Right lobe of liver (tissue), 6 donors: Measurements from ENCODE around the gene EHD1. TPM values are rescaled to one million over a fixed set of nuclear protein-coding genes. Genes with fewer than 3 reads are reported as not detected.

Source experiments
- ATAC-seq, 4 donors: fragments of 200-7000 bp; cut with Tn5 transposase; one replicate each; pipeline ENCODE4 v1.9.1; 2020; ENCODE audit warnings: mild to moderate bottlenecking in 4 of 4, moderate library complexity in 4 of 4
- DNase-seq, 3 donors: peaks; one replicate each; pipeline ENCODE4 v3.0.0-alpha.2; 2020
- H3K27ac ChIP-seq, 3 donors: fragments of 200-600 bp; one replicate each; pipeline ENCODE4 v1.8.0; 2022
- H3K27me3 ChIP-seq, 2 donors: fragments of 200-600 bp; one replicate each; pipeline ENCODE4 v1.8.0; 2022
- H3K36me3 ChIP-seq, 4 donors: fragments of 200-600 bp; sonication (generic) in 1 of 4; one replicate each; pipeline versions ENCODE4 v1.5.1 to v1.8.0; 2017 to 2022; ENCODE audit warnings: control low read depth in 1 of 4
- H3K4me1 ChIP-seq, 4 donors: fragments of 200-600 bp; sonication (generic) in 1 of 4; one replicate each; pipeline versions ENCODE4 v1.5.1 to v1.8.0; 2017 to 2022; ENCODE audit warnings: control low read depth in 1 of 4
- H3K4me3 ChIP-seq, 3 donors: fragments of 200-600 bp; one replicate each; pipeline ENCODE4 v1.8.0; 2022
- H3K9me3 ChIP-seq, 4 donors: fragments of 200-600 bp; sonication (generic) in 1 of 4; one replicate each; pipeline versions ENCODE4 v1.5.1 to v1.8.0; 2017 to 2022; ENCODE audit warnings: control low read depth in 1 of 4
- POLR2A ChIP-seq: fragments of 450-650 bp; IDR thresholded peaks from one replicate; pipeline ENCODE4 v1.6.1; 2017; ENCODE audit warnings: antibody characterized with exemption, mild to moderate bottlenecking
- WGBS: methylation state at CpG from one replicate; pipeline ENCODE4 v1.1.6; 2018; ENCODE audit warnings: low coverage, low lambda C conversion rate; ENCODE audit not compliant: insufficient coverage; ENCODE audit errors: missing lambda C conversion rate; 5-methylcytosine and 5-hydroxymethylcytosine counted together
- intact Hi-C, 2 donors: fragments of 100-400 bp; cut with DNase I; formaldehyde crosslinking; loops; one replicate each; pipeline versions ENCODE4 v1.11.2 to v1.14.1; 2022
- total RNA-seq, 6 experiments: library from RNA; depleted of rRNA in 2 of 6; stranded (reverse); fragments of >200 nt in 2 of 6; fragmentation: NEBNext Ultra II Directional in 3 of 6; extraction: Animal tissue kit (Norgen Biotek cat#: 25700) in 3 of 6; gene quantifications; one replicate each; pipeline versions ENCODE4 v1.1.0 to v1.2.4, GENCODE V29; 2016 to 2023
- TF ChIP-seq, protein P1 (sequence below), 4 donors: fragments of 200-600 bp in 3 of 4; fragments of 450-650 bp in 1 of 4; IDR thresholded peaks; one replicate each; pipeline versions ENCODE4 v1.5.1 to v1.8.0; 2016 to 2022; ENCODE audit warnings: antibody characterized with exemption in 4 of 4, mild to moderate bottlenecking in 2 of 4
- donor health status: DM: no; HTN: yes; CAD: no.
- donor health status: DM: no; HTN: no; CAD: no.
- donor health status: DM: no; HTN: no; CAD: no.
- donor health status: DM: no; HTN: yes; CAD: no.
- donor health status: DM: no; HTN: yes; CAD: no.

The EHD1 gene
- total RNA-seq, 6 experiments from 2014 or later = 18.8 to 36.1 (median 26.3) TPM

DNA sequence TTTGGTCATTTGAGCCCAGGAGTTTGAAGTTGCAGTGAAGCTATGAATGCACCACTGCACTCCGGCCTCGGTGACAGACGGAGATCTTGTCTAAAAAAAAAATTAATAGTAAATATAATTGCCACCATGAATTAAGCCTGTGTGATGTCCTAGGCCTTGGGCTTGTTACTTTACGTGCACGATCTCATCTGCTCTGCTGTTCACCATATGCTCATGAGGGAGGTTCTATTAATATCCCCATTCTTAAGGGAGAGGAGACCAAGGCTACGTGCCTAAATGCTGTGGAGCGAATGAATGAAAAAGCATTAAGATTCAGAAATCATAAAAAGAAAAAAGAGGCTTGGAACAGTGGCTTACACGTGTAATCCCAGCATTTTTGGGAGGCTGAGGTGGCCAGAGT, 41.2 kb upstream of the EHD1 start:
- intact Hi-C loops = loop anchor here in 1 of 2 donors (10.0 kb wide), 1 partner anchor 65 kb away; no protein-coding TSS in a partner anchor
- no peak for DNase-seq
- no peaks in the 10 kb centered on the region for H3K36me3 ChIP-seq
- TF ChIP-seq, protein P1, sequence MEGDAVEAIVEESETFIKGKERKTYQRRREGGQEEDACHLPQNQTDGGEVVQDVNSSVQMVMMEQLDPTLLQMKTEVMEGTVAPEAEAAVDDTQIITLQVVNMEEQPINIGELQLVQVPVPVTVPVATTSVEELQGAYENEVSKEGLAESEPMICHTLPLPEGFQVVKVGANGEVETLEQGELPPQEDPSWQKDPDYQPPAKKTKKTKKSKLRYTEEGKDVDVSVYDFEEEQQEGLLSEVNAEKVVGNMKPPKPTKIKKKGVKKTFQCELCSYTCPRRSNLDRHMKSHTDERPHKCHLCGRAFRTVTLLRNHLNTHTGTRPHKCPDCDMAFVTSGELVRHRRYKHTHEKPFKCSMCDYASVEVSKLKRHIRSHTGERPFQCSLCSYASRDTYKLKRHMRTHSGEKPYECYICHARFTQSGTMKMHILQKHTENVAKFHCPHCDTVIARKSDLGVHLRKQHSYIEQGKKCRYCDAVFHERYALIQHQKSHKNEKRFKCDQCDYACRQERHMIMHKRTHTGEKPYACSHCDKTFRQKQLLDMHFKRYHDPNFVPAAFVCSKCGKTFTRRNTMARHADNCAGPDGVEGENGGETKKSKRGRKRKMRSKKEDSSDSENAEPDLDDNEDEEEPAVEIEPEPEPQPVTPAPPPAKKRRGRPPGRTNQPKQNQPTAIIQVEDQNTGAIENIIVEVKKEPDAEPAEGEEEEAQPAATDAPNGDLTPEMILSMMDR (IDR thresholded peaks at IDR 0.05) = no peak
- no peak for TF ChIP-seq POLR2A
- H3K9me3 ChIP-seq = no peaks in the 10 kb centered on the region
- WGBS = 80% methylated on average over 8 of the region's 8 CpGs
- ATAC-seq = no peak
- no peaks in the 10 kb centered on the region for H3K27me3 ChIP-seq
- H3K27ac ChIP-seq = no peak overlapping the region
- no peak overlapping the region for H3K4me3 ChIP-seq
- peaks cover 0 to 18% (median 4%) of the 10 kb centered on the region in 4 donors for H3K4me1 ChIP-seq

DNA sequence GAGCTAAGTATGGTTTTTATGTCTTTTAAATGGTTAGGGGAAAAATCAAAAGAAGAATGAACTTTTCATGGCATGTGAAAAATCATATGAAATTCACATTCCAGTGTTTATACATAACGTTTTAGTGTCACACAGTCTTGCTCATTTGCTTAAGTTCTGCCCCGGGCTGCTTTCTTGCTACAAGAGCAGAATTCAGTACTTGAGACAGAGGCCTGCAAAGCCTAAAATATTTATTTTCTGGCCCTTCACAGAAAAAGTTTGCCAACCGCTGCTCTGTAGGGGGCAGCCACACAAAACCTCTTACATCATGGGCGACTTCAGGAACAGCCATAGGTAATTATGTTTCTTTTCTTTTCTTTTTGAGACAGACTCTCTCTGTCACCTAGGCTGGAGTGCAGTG, 39.6 kb upstream of the EHD1 start:
- intact Hi-C loops = no loop called here
- DNase-seq (no peak), ATAC-seq (no peak)
- no peak for TF ChIP-seq POLR2A
- TF ChIP-seq, protein P1 (IDR thresholded peaks at IDR 0.05) = peak in 3 of 4 donors; percentile 19 to 31 (median 24)
- peak overlapping the region; percentile 32 to 91 (median 48) for H3K4me3 ChIP-seq
- H3K9me3 ChIP-seq = no peaks in the 10 kb centered on the region
- 12% methylated on average over 4 of the region's 4 CpGs for WGBS
- peak overlapping the region in 2 of 3 donors; percentile 52 to 57 for H3K27ac ChIP-seq
- peaks cover 0 to 14% (median 4%) of the 10 kb centered on the region in 4 donors for H3K4me1 ChIP-seq
- no peaks in the 10 kb centered on the region for H3K27me3 ChIP-seq
- H3K36me3 ChIP-seq = peaks cover 0 to 14% (median 4%) of the 10 kb centered on the region in 4 donors

DNA sequence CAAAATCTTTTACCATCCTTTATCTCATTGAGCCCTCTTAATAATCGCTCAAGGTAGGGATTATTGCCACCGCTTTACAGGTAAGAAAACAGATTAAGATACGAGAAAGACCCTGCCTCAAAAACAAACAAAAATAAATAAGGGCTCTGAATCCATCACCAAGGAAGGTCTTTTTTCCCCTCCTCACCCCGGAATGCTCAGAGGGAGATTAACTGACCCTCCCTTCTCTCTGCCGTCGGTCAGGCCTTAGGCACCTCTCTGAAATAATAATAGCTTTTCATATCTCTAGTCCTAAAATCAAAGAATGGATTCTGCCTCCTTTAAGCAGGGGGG, 39.2 kb upstream of the EHD1 start:
- TF ChIP-seq, protein P1 (IDR thresholded peaks at IDR 0.05) = no peak
- TF ChIP-seq POLR2A = no peak
- Histone ChIP-seq H3K36me3 (peaks cover 0 to 18% (median 5%) of the 10 kb centered on the region in 4 donors), H3K4me3 (peak overlapping the region; percentile 32 to 91 (median 48)), H3K27ac (peak overlapping the region in 2 of 3 donors; percentile 52 to 57), H3K9me3 (no peaks in the 10 kb centered on the region), H3K4me1 (peaks cover 0 to 14% (median 4%) of the 10 kb centered on the region in 4 donors), H3K27me3 (no peaks in the 10 kb centered on the region)
- WGBS = 2% methylated on average over 6 of the region's 6 CpGs
- ATAC-seq (no peak), DNase-seq (no peak)
- intact Hi-C loops = no loop called here

DNA sequence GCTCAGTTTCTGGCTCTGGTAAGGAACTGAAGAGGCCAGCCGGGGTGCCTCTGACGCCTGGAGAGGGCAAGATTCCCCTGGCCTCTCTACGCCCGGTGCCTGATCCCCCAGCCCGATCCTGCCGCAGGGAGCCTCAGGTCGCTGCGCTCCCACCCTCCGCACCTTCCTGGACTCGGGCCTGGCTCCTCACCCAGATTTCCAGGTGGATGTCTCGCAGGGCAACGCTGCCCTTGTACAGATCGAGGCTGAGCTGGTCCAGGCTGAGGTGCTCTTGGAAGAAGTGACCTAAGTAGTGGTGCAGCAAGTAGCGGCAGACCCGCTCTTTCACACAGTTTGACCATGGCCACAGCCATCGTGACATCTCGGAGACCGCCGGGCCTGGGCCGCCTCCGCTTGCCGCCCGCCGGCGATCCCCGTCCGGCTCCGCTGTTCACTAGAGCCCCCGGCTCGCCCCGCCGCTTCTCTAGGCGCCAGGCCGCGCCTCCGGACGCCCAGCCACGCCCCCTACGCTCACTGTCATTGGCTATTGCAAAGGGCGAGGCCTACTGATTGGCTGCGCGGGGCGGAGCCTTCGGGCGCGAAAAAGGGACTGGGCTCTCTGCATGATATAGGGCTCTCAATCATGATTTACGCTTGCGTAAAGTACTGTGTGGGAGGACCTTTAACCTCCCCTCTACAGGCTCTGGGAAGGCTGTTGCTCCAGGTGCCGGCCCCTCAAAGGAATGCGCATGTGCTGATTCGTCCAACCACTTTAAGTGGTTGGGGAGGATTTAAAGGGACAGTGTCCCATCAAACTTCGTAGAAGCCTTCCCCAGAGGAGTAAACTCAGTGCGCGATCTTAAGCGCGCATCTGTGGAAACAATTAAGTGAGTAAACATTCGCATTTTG, 38.6 kb upstream of the EHD1 start, which contains the start of gene ATG2A:
ATG2A (minus strand) TSS at position 435 of the 888 bp plus-strand sequence; CDS start at position 361, 74 bp downstream.
- Histone ChIP-seq H3K4me1 (peaks cover 0 to 14% (median 4%) of the 10 kb centered on the region in 4 donors), H3K27ac (peak within 1 kb of the TSS; percentile 77 to 89 (median 85)), H3K4me3 (peak within 1 kb of the TSS; percentile 87 to 99 (median 91)), H3K36me3 (peaks cover under 1 to 24% (median 8%) of the 10 kb centered on the region in 4 donors), H3K9me3 (no peaks in the 10 kb centered on the region), H3K27me3 (no peaks in the 10 kb centered on the region)
- 0% methylated on average over 17 of the region's 57 CpGs for WGBS
- intact Hi-C loops = no loop called here
- peak; percentile 99 to 100 (median 99) for DNase-seq
- ATAC-seq = peak; percentile 90 to 97 (median 96)
- TF ChIP-seq, protein P1 (IDR thresholded peaks at IDR 0.05) = no peak
- peak; percentile 98 for TF ChIP-seq POLR2A
